Kidney epithelial cell (primary cell): ENCODE measurements around the gene MFAP5. TPM values are rescaled to one million over a fixed set of nuclear protein-coding genes. Genes with fewer than 3 reads are reported as not detected.
A peak's percentile ranks its signal among the peaks of the same experiment; 100 is the strongest.

Source experiments
- DNase-seq: peaks from one replicate; pipeline ENCODE4 v3.0.0-alpha.2; 2010; ENCODE audit warnings: low read depth
- H3K27me3 ChIP-seq: 2 replicates; pipeline ENCODE4 v1.6.0; 2011; ENCODE audit warnings: low read length; ENCODE audit not compliant: control insufficient read depth, insufficient read depth
- H3K36me3 ChIP-seq: 2 replicates; pipeline ENCODE4 v1.5.1; 2011; ENCODE audit warnings: low read length; ENCODE audit not compliant: control insufficient read depth, insufficient read depth
- H3K4me3 ChIP-seq: 2 replicates; pipeline ENCODE4 v1.5.1; 2011; ENCODE audit warnings: low read depth, mild to moderate bottlenecking, control low read depth, low read length
- CTCF ChIP-seq: IDR thresholded peaks from 2 replicates; pipeline ENCODE4 v1.5.1; 2011; ENCODE audit warnings: mild to moderate bottlenecking, moderate library complexity, low read length, control low read depth, inconsistent platforms; ENCODE audit not compliant: insufficient read depth, poor library complexity, severe bottlenecking
- total RNA-seq: library from RNA; depleted of rRNA; stranded (reverse); fragments of >200 nt; gene quantifications from 2 replicates; pipeline ENCODE4 v1.2.3, GENCODE V29; 2015

The MFAP5 gene
- total RNA-seq, 1 donor from 2014 or later, result 15.8 TPM

- no peaks in the 10 kb centered on the region for H3K27me3 ChIP-seq
- H3K36me3 ChIP-seq, result no peaks in the 10 kb centered on the region
- H3K4me3 ChIP-seq, result peak overlapping the region; percentile 95
- DNase-seq, result no peak
- no peak for TF ChIP-seq CTCF
Measured at GRCh38 chr12:8698879-8699278, 36.3 kb upstream of the MFAP5 start.

- peak overlapping the region; percentile 95 for H3K4me3 ChIP-seq
- no peak for DNase-seq
- TF ChIP-seq CTCF, result no peak
- no peaks in the 10 kb centered on the region for H3K36me3 ChIP-seq
- H3K27me3 ChIP-seq, result no peaks in the 10 kb centered on the region
Measured at GRCh38 chr12:8698132-8698851, 35.7 kb upstream of the MFAP5 start.

- TF ChIP-seq CTCF, result no peak
- Histone ChIP-seq H3K36me3 (no peaks in the 10 kb centered on the region), H3K27me3 (no peaks in the 10 kb centered on the region), H3K4me3 (peak within 1 kb of the TSS; percentile 95)
- no peak for DNase-seq
Measured at GRCh38 chr12:8697476-8698131, 35.0 kb upstream of the MFAP5 start, which contains the start of gene RIMKLB. Gene RIMKLB (plus strand): TSS chr12:8697991. CDS start chr12:8713867, 15,876 bp downstream.

- TF ChIP-seq CTCF, result no peak
- Histone ChIP-seq H3K4me3 (peak overlapping the region; percentile 95), H3K27me3 (no peaks in the 10 kb centered on the region), H3K36me3 (no peaks in the 10 kb centered on the region)
- no peak for DNase-seq
Measured at GRCh38 chr12:8697120-8697475, 34.5 kb upstream of the MFAP5 start.

- Histone ChIP-seq H3K4me3 (peak overlapping the region; percentile 95), H3K36me3 (no peaks in the 10 kb centered on the region), H3K27me3 (no peaks in the 10 kb centered on the region)
- no peak for DNase-seq
- no peak for TF ChIP-seq CTCF
Measured at GRCh38 chr12:8696442-8697090, 33.9 kb upstream of the MFAP5 start.
